ENCODE results near the gene JAKMIP3. TPM values are rescaled to one million over a fixed set of nuclear protein-coding genes. Genes with fewer than 3 reads are reported as not detected.

Gene JAKMIP3
- polyA plus RNA-seq, 2 donors, result 0.09 to 0.12 TPM

DNA sequence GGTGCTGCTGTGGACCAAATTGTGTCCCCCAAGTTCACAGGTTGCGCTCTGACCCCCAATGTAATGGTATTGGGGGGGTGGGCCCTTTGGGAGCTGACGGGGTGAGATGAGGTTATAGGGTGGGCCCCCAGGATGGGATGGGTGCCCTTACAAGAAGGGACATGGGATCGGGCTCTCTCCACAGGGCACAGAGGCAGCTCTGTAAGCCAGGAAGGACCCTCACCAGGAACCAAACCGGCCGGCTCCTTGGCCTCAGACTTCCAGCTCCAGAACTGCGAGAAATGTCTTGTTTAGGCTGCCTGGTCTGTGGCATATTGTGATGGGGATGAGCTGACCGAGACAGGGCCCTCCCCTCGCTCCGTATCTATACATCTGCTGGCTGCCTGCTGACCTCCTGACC, 25.7 kb upstream of the JAKMIP3 start:
- H3K4me3 ChIP-seq (ENCODE audit: low read depth in 1 of 2, low read length in 2 of 2), result no peak overlapping the region
- no peak overlapping the region for H3K27ac ChIP-seq (ENCODE audit: low read depth in 2 of 2, low read length in 1 of 2)
- no peaks in the 10 kb centered on the region for H3K36me3 ChIP-seq (ENCODE audit: control insufficient read depth in 2 of 2, insufficient read depth in 2 of 2, low read length in 1 of 2)
- WGBS, 2 donors, result 72 to 76% methylated on average over 9 of the region's 9 CpGs
- H3K9me3 ChIP-seq (ENCODE audit: control insufficient read depth in 2 of 2, insufficient read depth in 1 of 2, low read depth in 1 of 2, low read length in 1 of 2), result no peaks in the 10 kb centered on the region
- peaks cover 4 to 5% of the 10 kb centered on the region in 2 donors for H3K4me1 ChIP-seq (ENCODE audit: control insufficient read depth in 2 of 2, insufficient read depth in 2 of 2, low read length in 1 of 2)
- H3K27me3 ChIP-seq (ENCODE audit: control insufficient read depth in 1 of 2, insufficient read depth in 2 of 2, low read length in 2 of 2), result peaks cover 0 to 6% of the 10 kb centered on the region in 2 donors

DNA sequence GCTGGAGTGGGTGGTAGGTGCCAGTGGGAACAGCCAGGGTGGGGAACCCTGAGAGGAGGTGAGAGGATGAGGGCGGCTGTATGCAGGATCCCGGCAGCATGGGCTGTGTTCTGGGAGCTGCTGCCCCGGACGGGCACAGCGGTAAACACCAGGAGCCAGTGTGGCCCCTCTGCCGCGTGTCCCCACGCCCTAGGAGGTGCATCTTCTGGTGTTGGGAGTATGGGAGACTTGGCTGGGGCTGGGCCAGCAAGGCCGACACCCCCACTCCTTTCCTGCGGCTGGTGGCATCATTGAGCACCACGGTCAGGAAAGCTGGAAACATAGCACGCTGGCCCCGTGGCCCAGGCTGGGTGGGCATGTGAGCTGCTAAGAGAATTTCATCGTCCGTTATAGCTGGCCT, 24.4 kb upstream of the JAKMIP3 start:
- WGBS, 2 donors, result 84 to 90% methylated on average over 15 of the region's 15 CpGs
- no peaks in the 10 kb centered on the region for H3K36me3 ChIP-seq (ENCODE audit: control insufficient read depth in 2 of 2, insufficient read depth in 2 of 2, low read length in 1 of 2)
- no peaks in the 10 kb centered on the region for H3K27me3 ChIP-seq (ENCODE audit: control insufficient read depth in 1 of 2, insufficient read depth in 2 of 2, low read length in 2 of 2)
- H3K9me3 ChIP-seq (ENCODE audit: control insufficient read depth in 2 of 2, insufficient read depth in 1 of 2, low read depth in 1 of 2, low read length in 1 of 2), result no peaks in the 10 kb centered on the region
- no peak overlapping the region for H3K4me3 ChIP-seq (ENCODE audit: low read depth in 1 of 2, low read length in 2 of 2)
- H3K27ac ChIP-seq (ENCODE audit: low read depth in 2 of 2, low read length in 1 of 2), result no peak overlapping the region
- peaks cover under 1 to 5% of the 10 kb centered on the region in 2 donors for H3K4me1 ChIP-seq (ENCODE audit: control insufficient read depth in 2 of 2, insufficient read depth in 2 of 2, low read length in 1 of 2)

DNA sequence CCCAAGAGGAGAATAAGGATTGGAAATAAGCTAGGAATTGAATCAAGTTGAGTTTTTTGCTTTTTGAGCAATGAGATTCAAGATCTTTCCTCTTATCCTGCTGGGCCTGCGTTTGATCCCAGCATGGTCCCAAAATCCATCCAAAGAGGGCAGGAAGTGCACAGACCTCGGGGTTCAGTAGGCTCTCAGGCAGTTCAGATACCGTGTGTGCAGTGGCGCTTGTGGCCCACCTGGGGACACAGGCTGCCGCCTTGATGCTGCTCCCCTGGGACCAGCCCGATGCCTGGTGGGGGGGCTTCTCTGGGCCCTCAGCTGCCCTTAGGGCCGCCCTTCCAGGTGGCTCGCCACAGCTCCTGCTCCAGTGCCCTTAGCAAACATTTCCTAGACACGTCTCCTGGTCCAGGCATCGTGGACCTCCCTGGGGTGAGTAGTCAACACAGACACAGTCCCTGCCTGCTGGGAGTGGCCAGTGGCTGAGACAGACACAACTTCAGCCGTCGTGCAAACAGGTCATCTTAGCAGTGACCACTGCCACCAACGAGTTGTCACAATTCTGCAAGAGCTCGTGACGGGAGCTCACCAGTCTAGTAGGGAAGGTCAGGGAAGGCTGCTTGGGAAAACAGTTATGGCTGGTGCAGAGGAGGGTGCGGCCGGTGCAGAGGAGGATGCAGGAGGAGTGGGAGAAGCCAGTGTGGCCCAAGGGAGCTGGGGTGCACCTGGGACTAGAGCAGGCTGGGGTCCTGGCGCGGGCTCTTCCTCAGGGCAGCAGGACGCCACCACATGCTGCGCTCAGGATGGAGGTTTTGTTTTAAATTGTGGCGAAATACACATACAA, 21.7 kb upstream of the JAKMIP3 start:
- no peaks in the 10 kb centered on the region for H3K9me3 ChIP-seq (ENCODE audit: control insufficient read depth in 2 of 2, insufficient read depth in 1 of 2, low read depth in 1 of 2, low read length in 1 of 2)
- 54 to 55% methylated on average over 22 of the region's 22 CpGs for WGBS, 2 donors

DNA sequence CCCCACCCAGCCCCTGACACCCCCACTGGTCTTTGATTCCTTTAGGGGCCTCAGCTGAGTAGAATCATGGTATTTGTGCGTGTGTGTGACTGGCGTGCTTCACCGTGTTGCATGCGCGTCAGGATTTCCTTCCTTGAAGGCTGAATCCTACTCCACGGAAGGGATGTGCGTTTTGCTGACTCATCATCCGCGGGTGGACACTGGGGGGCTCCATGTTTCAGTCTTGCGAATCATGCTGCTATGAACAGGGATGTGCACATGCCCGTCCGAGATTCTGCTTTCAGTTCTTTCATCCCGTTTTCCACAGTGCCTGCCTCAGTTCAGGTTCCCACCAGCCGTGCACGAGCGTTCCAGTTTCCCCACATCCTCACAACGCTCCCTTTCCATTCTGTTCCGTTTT, 20.9 kb upstream of the JAKMIP3 start:
- no peak overlapping the region for H3K4me3 ChIP-seq (ENCODE audit: low read depth in 1 of 2, low read length in 2 of 2)
- peaks cover 0 to 2% of the 10 kb centered on the region in 2 donors for H3K27me3 ChIP-seq (ENCODE audit: control insufficient read depth in 1 of 2, insufficient read depth in 2 of 2, low read length in 2 of 2)
- no peaks in the 10 kb centered on the region for H3K4me1 ChIP-seq (ENCODE audit: control insufficient read depth in 2 of 2, insufficient read depth in 2 of 2, low read length in 1 of 2)
- WGBS, 2 donors, result 84 to 85% methylated on average over 18 of the region's 18 CpGs
- no peaks in the 10 kb centered on the region for H3K9me3 ChIP-seq (ENCODE audit: control insufficient read depth in 2 of 2, insufficient read depth in 1 of 2, low read depth in 1 of 2, low read length in 1 of 2)
- no peak overlapping the region for H3K27ac ChIP-seq (ENCODE audit: low read depth in 2 of 2, low read length in 1 of 2)
- H3K36me3 ChIP-seq (ENCODE audit: control insufficient read depth in 2 of 2, insufficient read depth in 2 of 2, low read length in 1 of 2), result no peaks in the 10 kb centered on the region

More for the DNA sequence above, 21.7 kb upstream of the JAKMIP3 start:
- no peaks in the 10 kb centered on the region for H3K27me3 ChIP-seq (ENCODE audit: control insufficient read depth in 1 of 2, insufficient read depth in 2 of 2, low read length in 2 of 2)
- H3K4me1 ChIP-seq (ENCODE audit: control insufficient read depth in 2 of 2, insufficient read depth in 2 of 2, low read length in 1 of 2), result no peaks in the 10 kb centered on the region
- no peak overlapping the region for H3K4me3 ChIP-seq (ENCODE audit: low read depth in 1 of 2, low read length in 2 of 2)
- H3K27ac ChIP-seq (ENCODE audit: low read depth in 2 of 2, low read length in 1 of 2), result no peak overlapping the region
- H3K36me3 ChIP-seq (ENCODE audit: control insufficient read depth in 2 of 2, insufficient read depth in 2 of 2, low read length in 1 of 2), result no peaks in the 10 kb centered on the region

DNA sequence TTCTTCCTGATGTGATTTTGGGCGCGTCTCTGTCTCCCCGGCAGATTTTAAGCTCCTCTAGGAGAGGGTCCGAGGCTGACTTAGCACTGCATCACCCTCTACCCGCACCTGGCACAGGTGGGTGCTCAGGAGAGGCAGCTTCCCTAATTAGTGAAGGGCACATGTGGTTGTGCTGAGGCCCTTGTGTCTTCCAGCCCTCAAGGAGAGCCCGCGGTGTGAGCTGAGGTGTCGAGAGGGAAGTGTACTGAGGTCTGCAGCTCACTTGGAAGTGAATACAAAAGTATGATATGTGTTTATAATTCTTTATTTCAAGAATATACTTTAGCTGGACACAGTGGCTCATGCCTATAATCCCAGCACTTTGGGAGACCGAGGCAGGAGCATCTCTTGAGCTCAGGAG, 20.4 kb upstream of the JAKMIP3 start:
- 88 to 89% methylated on average over 9 of the region's 9 CpGs for WGBS, 2 donors
- no peaks in the 10 kb centered on the region for H3K4me1 ChIP-seq (ENCODE audit: control insufficient read depth in 2 of 2, insufficient read depth in 2 of 2, low read length in 1 of 2)
- H3K9me3 ChIP-seq (ENCODE audit: control insufficient read depth in 2 of 2, insufficient read depth in 1 of 2, low read depth in 1 of 2, low read length in 1 of 2), result no peaks in the 10 kb centered on the region
- no peak overlapping the region for H3K4me3 ChIP-seq (ENCODE audit: low read depth in 1 of 2, low read length in 2 of 2)
- H3K27me3 ChIP-seq (ENCODE audit: control insufficient read depth in 1 of 2, insufficient read depth in 2 of 2, low read length in 2 of 2), result peaks cover 0 to 2% of the 10 kb centered on the region in 2 donors
- no peak overlapping the region for H3K27ac ChIP-seq (ENCODE audit: low read depth in 2 of 2, low read length in 1 of 2)
- H3K36me3 ChIP-seq (ENCODE audit: control insufficient read depth in 2 of 2, insufficient read depth in 2 of 2, low read length in 1 of 2), result no peaks in the 10 kb centered on the region

DNA sequence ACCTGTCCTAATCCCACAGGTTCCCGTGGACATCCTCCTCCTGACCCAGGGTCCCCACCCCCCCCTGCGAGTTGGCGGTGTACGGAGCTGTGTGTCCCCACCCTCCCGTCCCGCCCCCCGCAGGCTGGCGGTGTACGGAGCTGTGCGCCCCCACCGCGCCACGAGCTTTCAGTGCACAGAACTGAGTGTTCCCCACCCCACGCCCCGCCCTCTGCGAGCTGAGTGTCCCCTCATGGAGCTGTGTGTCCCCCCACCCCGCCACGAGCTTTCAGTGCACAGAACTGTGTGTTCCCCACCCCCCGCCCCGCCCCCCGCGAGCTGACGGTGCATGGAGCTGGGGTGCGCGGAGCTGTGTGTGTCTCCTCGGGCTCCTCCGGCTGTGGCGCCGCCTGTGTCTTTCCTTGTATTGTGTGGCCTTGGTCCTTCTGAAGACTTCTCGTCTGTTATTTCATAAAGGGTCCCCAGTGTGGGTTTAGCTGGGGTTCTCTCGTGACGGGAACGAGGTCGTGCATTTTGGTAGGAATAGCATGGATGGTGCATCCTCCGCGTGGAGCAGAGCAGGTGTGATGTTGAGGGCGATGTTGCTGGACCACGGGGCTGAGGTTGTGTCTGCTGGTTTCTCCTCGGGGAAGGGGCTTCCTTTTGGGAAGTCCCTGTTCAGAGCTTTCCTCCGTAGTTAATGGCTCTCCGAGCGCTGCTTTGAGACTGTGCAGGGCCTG, 18.0 kb upstream of the JAKMIP3 start:
- peaks cover 0 to 5% of the 10 kb centered on the region in 2 donors for H3K9me3 ChIP-seq (ENCODE audit: control insufficient read depth in 2 of 2, insufficient read depth in 1 of 2, low read depth in 1 of 2, low read length in 1 of 2)
- H3K27ac ChIP-seq (ENCODE audit: low read depth in 2 of 2, low read length in 1 of 2), result no peak overlapping the region
- no peaks in the 10 kb centered on the region for H3K4me1 ChIP-seq (ENCODE audit: control insufficient read depth in 2 of 2, insufficient read depth in 2 of 2, low read length in 1 of 2)
- peaks cover 0 to 2% of the 10 kb centered on the region in 2 donors for H3K27me3 ChIP-seq (ENCODE audit: control insufficient read depth in 1 of 2, insufficient read depth in 2 of 2, low read length in 2 of 2)
- H3K36me3 ChIP-seq (ENCODE audit: control insufficient read depth in 2 of 2, insufficient read depth in 2 of 2, low read length in 1 of 2), result no peaks in the 10 kb centered on the region
- 82 to 84% methylated on average over 34 to 42 of the region's 42 CpGs for WGBS, 2 donors
- H3K4me3 ChIP-seq (ENCODE audit: low read depth in 1 of 2, low read length in 2 of 2), result no peak overlapping the region

DNA sequence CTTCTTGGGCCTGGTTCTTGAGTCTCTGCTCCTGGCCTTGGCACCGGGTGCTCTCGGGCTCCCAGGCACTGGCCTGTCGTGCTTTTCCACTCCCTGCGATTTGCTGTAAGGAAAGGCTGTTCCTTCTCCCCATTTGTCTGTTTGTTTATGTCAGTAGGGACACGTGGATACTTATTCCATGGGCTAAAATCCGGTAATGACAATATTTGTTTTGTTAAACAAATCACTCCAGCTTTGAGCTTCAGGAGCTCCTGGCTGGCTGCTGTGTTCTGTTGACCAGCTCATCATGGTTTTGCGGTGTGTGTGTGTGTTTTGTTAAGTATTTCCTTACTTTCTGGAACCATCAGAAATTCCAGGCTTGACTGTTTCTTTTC, 17.5 kb upstream of the JAKMIP3 start:
- no peaks in the 10 kb centered on the region for H3K36me3 ChIP-seq (ENCODE audit: control insufficient read depth in 2 of 2, insufficient read depth in 2 of 2, low read length in 1 of 2)
- H3K27me3 ChIP-seq (ENCODE audit: control insufficient read depth in 1 of 2, insufficient read depth in 2 of 2, low read length in 2 of 2), result peaks cover 0 to 2% of the 10 kb centered on the region in 2 donors
- WGBS, 2 donors, result 42 to 44% methylated on average over 7 of the region's 7 CpGs
- no peak overlapping the region for H3K27ac ChIP-seq (ENCODE audit: low read depth in 2 of 2, low read length in 1 of 2)
- no peak overlapping the region for H3K4me3 ChIP-seq (ENCODE audit: low read depth in 1 of 2, low read length in 2 of 2)
- no peaks in the 10 kb centered on the region for H3K4me1 ChIP-seq (ENCODE audit: control insufficient read depth in 2 of 2, insufficient read depth in 2 of 2, low read length in 1 of 2)
- H3K9me3 ChIP-seq (ENCODE audit: control insufficient read depth in 2 of 2, insufficient read depth in 1 of 2, low read depth in 1 of 2, low read length in 1 of 2), result peaks cover 0 to 10% of the 10 kb centered on the region in 2 donors

DNA sequence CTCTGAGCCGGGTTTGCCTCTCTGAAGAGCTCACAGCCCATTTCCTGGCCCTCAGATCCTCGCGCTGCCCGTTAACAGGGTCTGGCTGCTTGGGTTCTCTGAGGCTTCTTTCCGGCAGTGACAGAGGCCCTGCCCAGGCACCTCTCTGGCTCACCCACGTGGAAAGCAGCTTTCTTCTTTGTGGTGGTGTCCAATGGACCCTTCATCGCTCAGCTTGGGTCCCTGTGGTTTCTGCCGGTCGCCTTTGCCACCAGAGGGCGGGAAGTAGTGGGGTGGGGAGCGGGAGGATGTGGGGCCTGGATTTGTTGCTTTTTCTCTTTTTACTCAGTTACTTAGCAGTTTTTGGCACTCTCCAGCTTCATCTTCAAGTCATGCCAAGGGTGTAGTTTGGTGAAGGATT, 15.6 kb upstream of the JAKMIP3 start:
- Histone ChIP-seq H3K27ac (ENCODE audit: low read depth in 2 of 2, low read length in 1 of 2) (no peak overlapping the region), H3K36me3 (ENCODE audit: control insufficient read depth in 2 of 2, insufficient read depth in 2 of 2, low read length in 1 of 2) (no peaks in the 10 kb centered on the region), H3K9me3 (ENCODE audit: control insufficient read depth in 2 of 2, insufficient read depth in 1 of 2, low read depth in 1 of 2, low read length in 1 of 2) (peaks cover 0 to 17% of the 10 kb centered on the region in 2 donors), H3K4me1 (ENCODE audit: control insufficient read depth in 2 of 2, insufficient read depth in 2 of 2, low read length in 1 of 2) (no peaks in the 10 kb centered on the region), H3K27me3 (ENCODE audit: control insufficient read depth in 1 of 2, insufficient read depth in 2 of 2, low read length in 2 of 2) (peaks cover 0 to 2% of the 10 kb centered on the region in 2 donors), H3K4me3 (ENCODE audit: low read depth in 1 of 2, low read length in 2 of 2) (no peak overlapping the region)
- 76 to 82% methylated on average over 11 of the region's 11 CpGs for WGBS, 2 donors

DNA sequence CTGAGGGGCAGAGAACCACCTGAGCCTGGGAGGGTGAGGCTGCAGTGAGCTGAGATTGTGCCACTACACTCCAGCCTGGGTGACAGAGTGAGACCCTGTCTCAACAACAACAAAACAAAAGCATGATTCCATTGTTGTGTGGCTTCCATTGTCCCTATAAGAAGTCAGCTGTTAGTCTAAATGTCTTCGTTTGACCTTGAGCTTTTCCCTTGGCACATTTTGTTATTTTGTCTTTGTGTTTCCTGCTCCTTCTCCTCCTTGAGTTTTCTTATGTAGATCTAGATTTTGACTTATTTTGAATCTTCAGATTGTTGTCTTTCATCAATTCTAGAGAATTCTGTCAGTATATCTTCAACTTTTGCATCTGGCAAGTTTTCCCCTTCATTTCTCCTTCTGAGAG, 13.6 kb upstream of the JAKMIP3 start:
- Histone ChIP-seq H3K27ac (ENCODE audit: low read depth in 2 of 2, low read length in 1 of 2) (no peak overlapping the region), H3K4me1 (ENCODE audit: control insufficient read depth in 2 of 2, insufficient read depth in 2 of 2, low read length in 1 of 2) (no peaks in the 10 kb centered on the region), H3K9me3 (ENCODE audit: control insufficient read depth in 2 of 2, insufficient read depth in 1 of 2, low read depth in 1 of 2, low read length in 1 of 2) (peaks cover 0 to 17% of the 10 kb centered on the region in 2 donors), H3K36me3 (ENCODE audit: control insufficient read depth in 2 of 2, insufficient read depth in 2 of 2, low read length in 1 of 2) (no peaks in the 10 kb centered on the region), H3K4me3 (ENCODE audit: low read depth in 1 of 2, low read length in 2 of 2) (no peak overlapping the region), H3K27me3 (ENCODE audit: control insufficient read depth in 1 of 2, insufficient read depth in 2 of 2, low read length in 2 of 2) (peaks cover 0 to 2% of the 10 kb centered on the region in 2 donors)
- WGBS, 2 donors, result 88 to 90% methylated on average over 1 of the region's 1 CpG

Measured in esophagus (tissue), 2 donors.